Mesendoderm (in vitro differentiated cells): ENCODE measurements around the gene RUNX2.

Source experiments
- DNase-seq: peaks from one replicate; pipeline ENCODE4 v3.0.0; 2013
- H2AK5ac ChIP-seq: 2 replicates; pipeline ENCODE4 v1.6.1; 2013; ENCODE audit warnings: low read length, inconsistent platforms
- H2BK120ac ChIP-seq: 2 replicates; pipeline ENCODE4 v1.6.1; 2013; ENCODE audit warnings: low read depth, mild to moderate bottlenecking, low read length, moderate library complexity, mixed read lengths
- H2BK15ac ChIP-seq: replicated peaks from 2 replicates; pipeline ENCODE4 v1.6.1; 2013; ENCODE audit warnings: low read depth, mild to moderate bottlenecking, moderate library complexity
- H2BK5ac ChIP-seq: 2 replicates; pipeline ENCODE4 v1.6.1; 2013; ENCODE audit warnings: low read length, inconsistent platforms
- H3K18ac ChIP-seq: 2 replicates; pipeline ENCODE4 v1.6.1; 2013; ENCODE audit warnings: mild to moderate bottlenecking, low read length, mixed read lengths
- H3K23ac ChIP-seq: one replicate; pipeline ENCODE4 v1.6.1; 2013; ENCODE audit warnings: low read length
- H3K27ac ChIP-seq: 2 replicates; pipeline ENCODE4 v1.5.1; 2013; ENCODE audit warnings: low read depth, mild to moderate bottlenecking, inconsistent platforms, low read length, moderate library complexity
- H3K27me3 ChIP-seq: 2 replicates; pipeline ENCODE4 v1.6.1; 2013; ENCODE audit warnings: low read length, control low read depth, mild to moderate bottlenecking, inconsistent platforms; ENCODE audit not compliant: insufficient read depth, poor library complexity
- H3K36me3 ChIP-seq: 2 replicates; pipeline ENCODE4 v1.6.1; 2013; ENCODE audit warnings: low read length, inconsistent platforms; ENCODE audit not compliant: control insufficient read depth, insufficient read depth
- H3K4ac ChIP-seq: one replicate; pipeline ENCODE4 v1.6.1; 2013; ENCODE audit warnings: low read depth, mild to moderate bottlenecking, low read length, moderate library complexity
- H3K4me1 ChIP-seq: 2 replicates; pipeline ENCODE4 v1.6.1; 2013; ENCODE audit warnings: low read depth, low read length, inconsistent platforms; ENCODE audit not compliant: control insufficient read depth
- H3K4me2 ChIP-seq: 2 replicates; pipeline ENCODE4 v1.6.1; 2013; ENCODE audit warnings: low read length
- H3K4me3 ChIP-seq: 2 replicates; pipeline ENCODE4 v1.5.1; 2013; ENCODE audit warnings: mild to moderate bottlenecking, low read length
- H3K56ac ChIP-seq: one replicate; pipeline ENCODE4 v1.6.1; 2013; ENCODE audit warnings: low read length
- H3K79me1 ChIP-seq: 2 replicates; pipeline ENCODE4 v1.6.1; 2013; ENCODE audit warnings: low read length, inconsistent platforms
- H3K79me2 ChIP-seq: 2 replicates; pipeline ENCODE4 v1.6.1; 2013; ENCODE audit warnings: mild to moderate bottlenecking, low read length; ENCODE audit not compliant: control insufficient read depth, insufficient read depth
- H3K9ac ChIP-seq: 2 replicates; pipeline ENCODE4 v1.6.1; 2013; ENCODE audit warnings: low read length, inconsistent platforms
- H4K5ac ChIP-seq: one replicate; pipeline ENCODE4 v1.6.1; 2013; ENCODE audit warnings: low read length
- H4K8ac ChIP-seq: one replicate; pipeline ENCODE4 v1.6.1; 2013; ENCODE audit warnings: low read depth, mild to moderate bottlenecking, control low read depth, low read length, moderate library complexity
- WGBS: extraction: QIAGEN DNeasy Blood & Tissue Kit; methylation state at CpG from one replicate; pipeline ENCODE4 v1.1.7; 2013; ENCODE audit warnings: low lambda C conversion rate, missing lambda C conversion rate; ENCODE audit not compliant: insufficient coverage; ENCODE audit errors: extremely low coverage; 5-methylcytosine and 5-hydroxymethylcytosine counted together

Gene RUNX2

DNA sequence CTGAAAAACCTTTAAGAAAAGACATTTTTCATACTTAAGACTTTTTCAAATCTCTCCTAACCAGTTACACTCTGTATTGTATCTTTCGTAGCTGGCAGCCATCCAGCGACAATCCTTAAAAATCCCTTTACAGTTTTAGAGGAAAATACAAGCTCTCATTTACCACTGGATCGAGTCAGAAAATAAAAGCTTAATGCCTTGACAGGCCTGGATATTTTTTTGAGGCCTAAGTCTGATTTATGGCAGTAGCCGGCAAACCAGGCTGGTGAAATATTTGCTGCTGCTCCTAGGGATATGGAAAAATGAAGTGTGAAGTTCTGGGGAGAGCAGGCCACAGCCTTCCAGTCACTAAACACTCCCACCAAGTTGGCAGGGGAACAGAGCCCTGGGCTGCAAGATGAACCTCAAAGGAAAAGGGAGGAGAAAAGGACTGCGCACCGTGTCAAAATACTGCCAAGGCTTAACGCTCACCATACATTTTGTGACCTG lies 262.6 kb downstream of the RUNX2 start:
- H3K23ac ChIP-seq: no peak overlapping the region
- H4K8ac ChIP-seq: no peak overlapping the region
- no peak overlapping the region for H3K27ac ChIP-seq
- H3K36me3 ChIP-seq: no peaks in the 10 kb centered on the region
- no CpG with 5 or more reads among the region's 7 CpGs for WGBS
- no peak overlapping the region for H3K4me3 ChIP-seq
- peaks cover 2% of the 10 kb centered on the region for H3K4me1 ChIP-seq
- no peak overlapping the region for H2AK5ac ChIP-seq
- no peak for DNase-seq
- H2BK120ac ChIP-seq: no peak overlapping the region
- no peak overlapping the region for H2BK5ac ChIP-seq
- no peaks in the 10 kb centered on the region for H3K79me1 ChIP-seq
- no peak overlapping the region for H3K18ac ChIP-seq
- H3K56ac ChIP-seq: no peak overlapping the region
- H3K27me3 ChIP-seq: no peaks in the 10 kb centered on the region
- H3K79me2 ChIP-seq: no peaks in the 10 kb centered on the region
- no peak overlapping the region for H4K5ac ChIP-seq
- no peak overlapping the region for H3K4me2 ChIP-seq
- H3K9ac ChIP-seq: no peak overlapping the region
- H2BK15ac ChIP-seq: no peak overlapping the region
- H3K4ac ChIP-seq: no peak overlapping the region

DNA sequence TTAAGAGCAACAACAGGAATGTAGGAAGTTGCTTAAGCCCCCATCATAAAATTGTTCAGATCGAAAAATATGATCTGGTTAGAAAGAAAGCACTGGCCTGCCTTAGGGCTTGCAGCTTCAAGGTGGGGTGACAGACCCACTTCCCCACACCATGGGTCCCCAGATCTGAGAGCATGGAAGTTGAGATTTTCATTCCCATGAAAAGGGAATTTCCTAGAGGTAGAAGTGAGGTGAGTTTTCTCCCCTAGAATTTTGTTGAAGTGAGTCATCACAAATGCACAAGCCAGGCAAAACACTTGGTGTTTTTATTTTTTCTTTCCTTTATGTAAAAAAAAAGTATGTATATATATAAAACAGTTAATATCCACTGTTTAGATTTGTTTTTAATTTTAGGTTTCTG lies 263.2 kb downstream of the RUNX2 start:
- peaks cover 2% of the 10 kb centered on the region for H3K4me1 ChIP-seq
- H2BK5ac ChIP-seq: no peak overlapping the region
- H3K4me2 ChIP-seq: no peak overlapping the region
- H3K56ac ChIP-seq: no peak overlapping the region
- no peak overlapping the region for H2AK5ac ChIP-seq
- H3K4me3 ChIP-seq: no peak overlapping the region
- no peak for DNase-seq
- no peak overlapping the region for H3K27ac ChIP-seq
- H3K79me1 ChIP-seq: no peaks in the 10 kb centered on the region
- no peak overlapping the region for H4K5ac ChIP-seq
- H4K8ac ChIP-seq: no peak overlapping the region
- H3K18ac ChIP-seq: no peak overlapping the region
- H3K9ac ChIP-seq: no peak overlapping the region
- H3K23ac ChIP-seq: no peak overlapping the region
- WGBS: no CpG with 5 or more reads among the region's 1 CpG
- H3K4ac ChIP-seq: no peak overlapping the region
- H3K36me3 ChIP-seq: no peaks in the 10 kb centered on the region
- no peak overlapping the region for H2BK120ac ChIP-seq
- no peak overlapping the region for H2BK15ac ChIP-seq
- no peaks in the 10 kb centered on the region for H3K27me3 ChIP-seq
- no peaks in the 10 kb centered on the region for H3K79me2 ChIP-seq

DNA sequence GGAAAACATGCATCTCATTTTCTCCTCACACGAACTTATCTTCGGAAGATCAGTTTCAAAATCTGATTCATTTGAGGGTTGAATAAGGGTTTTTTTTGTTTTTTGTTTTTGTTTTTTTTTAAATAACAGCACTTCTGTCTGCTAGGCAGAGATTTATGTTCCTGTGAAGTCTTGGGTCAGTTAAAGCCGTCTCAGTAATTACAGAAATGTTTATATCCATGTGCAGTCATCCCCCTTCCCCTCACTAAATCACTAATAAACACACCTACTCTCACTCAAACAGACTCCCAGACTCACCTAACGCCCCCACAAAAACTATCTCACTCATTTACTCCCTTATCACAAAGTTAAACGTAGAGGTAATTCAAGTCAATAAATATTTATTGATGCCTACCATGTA lies 263.8 kb downstream of the RUNX2 start:
- no peak overlapping the region for H3K18ac ChIP-seq
- no peak overlapping the region for H3K9ac ChIP-seq
- WGBS: 100% methylated on average over 2 of the region's 5 CpGs
- no peak overlapping the region for H2BK120ac ChIP-seq
- no peak overlapping the region for H2BK5ac ChIP-seq
- no peak overlapping the region for H2AK5ac ChIP-seq
- no peak overlapping the region for H2BK15ac ChIP-seq
- H3K4me1 ChIP-seq: peaks cover 2% of the 10 kb centered on the region
- no peak overlapping the region for H3K4me3 ChIP-seq
- H3K79me1 ChIP-seq: no peaks in the 10 kb centered on the region
- H3K36me3 ChIP-seq: no peaks in the 10 kb centered on the region
- no peaks in the 10 kb centered on the region for H3K79me2 ChIP-seq
- H3K27me3 ChIP-seq: no peaks in the 10 kb centered on the region
- no peak overlapping the region for H4K8ac ChIP-seq
- no peak overlapping the region for H3K4me2 ChIP-seq
- no peak overlapping the region for H3K23ac ChIP-seq
- no peak for DNase-seq
- H3K4ac ChIP-seq: no peak overlapping the region
- no peak overlapping the region for H3K27ac ChIP-seq
- no peak overlapping the region for H4K5ac ChIP-seq
- H3K56ac ChIP-seq: no peak overlapping the region

DNA sequence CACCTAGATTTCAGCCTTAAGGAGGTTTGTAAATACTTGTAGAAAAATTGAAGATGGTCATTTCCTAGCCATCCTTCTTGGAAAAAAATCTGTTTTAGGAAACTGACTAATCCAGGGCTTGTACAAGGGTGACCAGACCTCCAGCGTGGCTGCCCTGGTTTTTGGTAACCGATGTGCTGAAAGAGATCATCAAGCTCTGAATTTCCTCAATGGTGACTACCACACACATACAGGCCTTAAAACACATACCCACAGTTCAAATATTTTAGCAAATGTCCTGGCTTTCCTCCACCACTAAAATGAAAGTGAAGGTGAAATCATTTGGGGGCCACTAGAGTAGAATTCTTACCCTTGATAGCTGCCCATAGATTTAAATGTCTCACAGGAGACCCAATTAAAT lies 264.9 kb downstream of the RUNX2 start:
- Histone ChIP-seq H3K9ac (no peak overlapping the region), H3K18ac (no peak overlapping the region), H3K56ac (no peak overlapping the region), H3K36me3 (no peaks in the 10 kb centered on the region), H2BK15ac (no peak overlapping the region), H3K27ac (no peak overlapping the region), H2BK5ac (no peak overlapping the region), H3K27me3 (no peaks in the 10 kb centered on the region), H3K79me1 (no peaks in the 10 kb centered on the region), H3K23ac (no peak overlapping the region), H3K4me1 (peaks cover 2% of the 10 kb centered on the region), H4K5ac (no peak overlapping the region), H2AK5ac (no peak overlapping the region), H3K4ac (no peak overlapping the region), H3K4me2 (no peak overlapping the region), H2BK120ac (no peak overlapping the region), H4K8ac (no peak overlapping the region), H3K79me2 (no peaks in the 10 kb centered on the region), H3K4me3 (no peak overlapping the region)
- DNase-seq: no peak
- no CpG with 5 or more reads among the region's 2 CpGs for WGBS

DNA sequence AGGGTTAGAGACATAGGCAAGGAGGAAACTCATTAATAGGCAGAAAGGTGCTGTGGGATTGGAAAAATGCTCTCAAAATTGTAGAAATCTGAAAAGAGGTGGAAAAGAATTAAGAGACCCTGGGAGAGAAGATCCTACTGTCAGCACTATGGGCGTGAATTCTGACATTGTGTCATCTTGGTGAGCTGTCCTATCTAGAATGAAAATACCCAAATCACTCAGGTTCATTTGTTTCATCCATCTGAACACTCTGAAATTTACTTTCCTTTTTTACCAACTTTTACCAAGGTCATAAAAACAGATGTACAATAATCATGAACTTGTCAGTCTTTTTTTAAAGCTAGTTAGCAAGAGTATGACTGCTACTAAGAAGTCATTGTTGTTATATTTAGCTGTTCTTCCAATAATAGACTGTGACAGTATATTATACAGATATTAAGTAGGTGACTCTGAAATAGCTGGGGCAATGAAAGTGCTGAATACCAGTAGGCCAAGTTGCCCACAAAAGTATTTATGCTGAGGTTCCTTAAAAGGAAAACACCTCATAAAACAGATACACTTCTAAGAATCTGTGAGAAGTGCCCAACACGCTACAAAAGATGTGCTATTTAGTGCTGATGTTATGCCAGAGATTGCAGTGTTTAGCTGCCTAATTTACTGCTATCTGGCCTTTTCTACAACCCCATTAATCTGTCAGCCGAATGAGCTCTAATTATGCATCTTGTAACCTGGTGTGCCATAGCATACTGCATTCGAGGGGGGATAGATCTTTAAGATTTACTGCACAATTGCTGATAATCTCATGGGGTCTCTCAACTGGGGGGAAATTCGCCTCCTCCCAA lies 267.1 kb downstream of the RUNX2 start:
- no peaks in the 10 kb centered on the region for H3K27me3 ChIP-seq
- no peak overlapping the region for H4K5ac ChIP-seq
- no peak overlapping the region for H4K8ac ChIP-seq
- no peak overlapping the region for H2BK15ac ChIP-seq
- H3K9ac ChIP-seq: no peak overlapping the region
- no peak overlapping the region for H3K4me2 ChIP-seq
- no peak overlapping the region for H3K56ac ChIP-seq
- H3K4me3 ChIP-seq: no peak overlapping the region
- no peaks in the 10 kb centered on the region for H3K79me1 ChIP-seq
- no peak overlapping the region for H2AK5ac ChIP-seq
- no peak overlapping the region for H2BK5ac ChIP-seq
- H3K4me1 ChIP-seq: peaks cover 2% of the 10 kb centered on the region
- H3K4ac ChIP-seq: no peak overlapping the region
- H3K36me3 ChIP-seq: no peaks in the 10 kb centered on the region
- H3K27ac ChIP-seq: no peak overlapping the region
- no peak overlapping the region for H3K23ac ChIP-seq
- H2BK120ac ChIP-seq: no peak overlapping the region
- no peak overlapping the region for H3K18ac ChIP-seq
- H3K79me2 ChIP-seq: no peaks in the 10 kb centered on the region
- DNase-seq: no peak
- no CpG with 5 or more reads among the region's 5 CpGs for WGBS

DNA sequence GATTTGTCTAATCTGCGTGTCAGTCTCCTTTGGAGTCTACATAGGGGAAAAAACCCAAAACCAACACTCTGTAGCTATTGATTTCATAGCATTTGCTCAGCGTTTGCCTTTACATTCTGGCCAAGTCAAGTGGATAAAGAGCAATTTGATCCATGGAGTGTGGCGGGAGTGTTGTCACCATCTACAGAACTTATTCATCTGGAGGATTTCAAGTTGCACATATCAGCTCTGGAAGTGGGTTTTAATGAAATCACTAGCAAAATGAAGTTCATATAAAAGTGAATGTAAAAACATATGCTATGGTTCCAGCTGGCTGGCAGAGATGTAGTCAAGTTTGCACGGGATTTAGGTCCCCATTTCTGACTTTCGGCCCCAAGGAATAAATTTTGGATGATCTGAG lies 269.3 kb downstream of the RUNX2 start:
- no peaks in the 10 kb centered on the region for H3K79me1 ChIP-seq
- H3K23ac ChIP-seq: no peak overlapping the region
- H3K27me3 ChIP-seq: no peaks in the 10 kb centered on the region
- H2BK15ac ChIP-seq: no peak overlapping the region
- H3K4me2 ChIP-seq: no peak overlapping the region
- no peaks in the 10 kb centered on the region for H3K79me2 ChIP-seq
- no peak overlapping the region for H3K4ac ChIP-seq
- no peak overlapping the region for H3K18ac ChIP-seq
- H3K4me3 ChIP-seq: no peak overlapping the region
- H4K8ac ChIP-seq: no peak overlapping the region
- DNase-seq: no peak
- WGBS: no CpG with 5 or more reads among the region's 5 CpGs
- H2AK5ac ChIP-seq: no peak overlapping the region
- H4K5ac ChIP-seq: no peak overlapping the region
- no peak overlapping the region for H2BK120ac ChIP-seq
- H3K27ac ChIP-seq: no peak overlapping the region
- H3K9ac ChIP-seq: no peak overlapping the region
- H3K36me3 ChIP-seq: no peaks in the 10 kb centered on the region
- H3K4me1 ChIP-seq: no peaks in the 10 kb centered on the region
- H3K56ac ChIP-seq: no peak overlapping the region
- no peak overlapping the region for H2BK5ac ChIP-seq
